HCT116 (cell line): ENCODE data around the gene ERC1. TPM values are rescaled to one million over a fixed set of nuclear protein-coding genes. Genes with fewer than 3 reads are reported as not detected.

Source experiments
- ATAC-seq: fragments of 200-7000 bp; cut with Tn5 transposase; 2 replicates; pipeline ENCODE4 v1.9.1; 2020; ENCODE audit warnings: mild to moderate bottlenecking, moderate library complexity
- BruUV-seq: library from RNA; stranded (reverse); fragments of 400-500 nt; replicated peaks from 2 replicates; lab custom pipeline; 2021; lab: Mats Ljungman, UMichigan
- CTCF ChIA-PET: fragments of 300-600 bp; sonication (Branson Sonifier 250); formaldehyde crosslinking; loops from one replicate; lab custom pipeline; 2021; ENCODE audit warnings: antibody characterized with exemption; lab: Charles Lee
- POLR2A ChIA-PET: fragments of 300-600, 350-600 bp; sonication (Branson Sonifier 250); formaldehyde crosslinking; loops from one replicate; lab custom pipeline; 2021; ENCODE audit warnings: antibody characterized with exemption; lab: Charles Lee
- RAD21 ChIA-PET, 2 experiments: fragments of 300-600 bp; sonication (Branson Sonifier 250); formaldehyde crosslinking; loops; one replicate each; lab custom pipeline; 2023; ENCODE audit warnings: low total read pairs in 2 of 2; ENCODE audit not compliant: uncharacterized antibody in 2 of 2, unreplicated experiment in 2 of 2, low non-redundant PET in 1 of 2; lab: Charles Lee
- DNase-seq: peaks from one replicate; pipeline ENCODE4 v3.0.0-alpha.2; 2010; ENCODE audit warnings: low read depth, low spot score
- H2AFZ ChIP-seq: fragments of 200-600 bp; shearing (Covaris generic), sonication (generic); 2 replicates; pipeline ENCODE4 v1.6.1; 2017; ENCODE audit warnings: low read depth, mixed run types, mixed read lengths, antibody characterized with exemption, low read length; ENCODE audit not compliant: poor library complexity, severe bottlenecking
- H3K27ac ChIP-seq: 2 replicates; pipeline ENCODE4 v1.5.1; 2012; ENCODE audit warnings: low read depth, low read length
- H3K27me3 ChIP-seq: fragments of 200-600 bp; sonication (generic); 2 replicates; pipeline ENCODE4 v1.6.1; 2016; ENCODE audit warnings: mixed run types, low read length, mixed read lengths; ENCODE audit not compliant: insufficient read depth
- H3K36me3 ChIP-seq, 2 experiments: fragments of 200-500 bp in 1 of 2; fragments of 200-600 bp in 1 of 2; sonication (Bioruptor generic) in 1 of 2; sonication (generic) in 1 of 2; 2 replicates each; pipeline versions ENCODE4 v1.5.1 to v1.6.1; 2014 to 2016; ENCODE audit warnings: low read length in 2 of 2, inconsistent platforms in 1 of 2, mixed read lengths in 1 of 2, mixed run types in 1 of 2; ENCODE audit not compliant: insufficient read depth in 2 of 2, control insufficient read depth in 1 of 2
- H3K4me1 ChIP-seq, 2 experiments: fragments of 200-600 bp in 1 of 2; sonication (generic) in 1 of 2; 2 replicates each; pipeline versions ENCODE4 v1.5.1 to v1.6.1; 2012 to 2017; ENCODE audit warnings: low read length in 2 of 2, inconsistent platforms in 1 of 2, mild to moderate bottlenecking in 1 of 2, mixed read lengths in 1 of 2, mixed run types in 1 of 2, moderate library complexity in 1 of 2; ENCODE audit not compliant: insufficient read depth in 2 of 2, control insufficient read depth in 1 of 2
- H3K4me2 ChIP-seq: fragments of 200-600 bp; sonication (generic); 2 replicates; pipeline ENCODE4 v1.6.1; 2017; ENCODE audit warnings: mixed run types, low read length, mixed read lengths
- H3K4me3 ChIP-seq, 2 experiments: fragments of 200-600 bp in 1 of 2; sonication (generic) in 1 of 2; replicated peaks in 1 of 2; 2 replicates each; pipeline ENCODE4 v1.5.1; 2011 to 2016; ENCODE audit warnings: low read length in 2 of 2, control low read depth in 1 of 2, low read depth in 1 of 2, mild to moderate bottlenecking in 1 of 2, mixed read lengths in 1 of 2, mixed run types in 1 of 2
- H3K79me2 ChIP-seq: fragments of 200-600 bp; sonication (generic); 2 replicates; pipeline ENCODE4 v1.6.1; 2017; ENCODE audit warnings: mild to moderate bottlenecking, mixed run types, low read length, moderate library complexity, mixed read lengths; ENCODE audit not compliant: insufficient read depth
- H3K9ac ChIP-seq: fragments of 200-600 bp; sonication (generic); 2 replicates; pipeline ENCODE4 v1.6.1; 2016; ENCODE audit warnings: low read length, mixed read lengths
- H3K9me2 ChIP-seq: fragments of 200-600 bp; sonication (generic), shearing (Covaris generic); 2 replicates; pipeline ENCODE4 v1.6.1; 2017; ENCODE audit warnings: mixed run types, mild to moderate bottlenecking, moderate library complexity; ENCODE audit not compliant: insufficient read depth
- H3K9me3 ChIP-seq, 2 experiments: fragments of 200-500 bp in 1 of 2; fragments of 200-600 bp in 1 of 2; sonication (Bioruptor generic) in 1 of 2; sonication (generic) in 1 of 2; 2 replicates each; pipeline ENCODE4 v1.6.1; 2014 to 2017; ENCODE audit warnings: low read length in 2 of 2, mixed read lengths in 2 of 2, inconsistent platforms in 1 of 2, low read depth in 1 of 2, mild to moderate bottlenecking in 1 of 2, mixed run types in 1 of 2, moderate library complexity in 1 of 2; ENCODE audit not compliant: control insufficient read depth in 1 of 2, insufficient read depth in 1 of 2
- H4K20me1 ChIP-seq: fragments of 200-600 bp; sonication (generic), shearing (Covaris generic); 2 replicates; pipeline ENCODE4 v1.6.1; 2017; ENCODE audit warnings: mixed run types, mild to moderate bottlenecking, moderate library complexity; ENCODE audit not compliant: insufficient read depth
- EGR1 ChIP-seq: IDR thresholded peaks from 2 replicates; pipeline ENCODE4 v1.6.1; 2012; ENCODE audit warnings: low read depth
- ELF1 ChIP-seq: IDR thresholded peaks from 2 replicates; pipeline ENCODE4 v1.6.1; 2012; ENCODE audit warnings: low read depth, borderline replicate concordance
- EZH2 ChIP-seq: fragments of 200-600 bp; sonication (generic); IDR thresholded peaks from 2 replicates; pipeline ENCODE4 v1.6.1; 2017; ENCODE audit warnings: antibody characterized with exemption, mixed run types
- EZH2phosphoT487 ChIP-seq: fragments of 200-600 bp; IDR thresholded peaks from 2 replicates; pipeline ENCODE4 v1.6.1; 2018; ENCODE audit warnings: antibody characterized with exemption, borderline replicate concordance
- FOSL1 ChIP-seq: IDR thresholded peaks from 2 replicates; pipeline ENCODE4 v1.6.1; 2012; ENCODE audit warnings: low read depth
- POLR2A ChIP-seq: IDR thresholded peaks from 2 replicates; pipeline ENCODE4 v1.7.0; 2011; ENCODE audit warnings: borderline replicate concordance; ENCODE audit not compliant: insufficient read depth, insufficient read length; ENCODE audit errors: extremely low read depth
- POLR2AphosphoS5 ChIP-seq: IDR thresholded peaks from 2 replicates; pipeline ENCODE4 v1.6.1; 2011; ENCODE audit warnings: mild to moderate bottlenecking, low read depth, low read length, moderate library complexity
- SIN3A ChIP-seq: IDR thresholded peaks from 2 replicates; pipeline ENCODE4 v1.6.1; 2012; ENCODE audit warnings: low read depth
- SRF ChIP-seq: IDR thresholded peaks from 2 replicates; pipeline ENCODE4 v1.6.1; 2012; ENCODE audit warnings: low read depth
- TCF7L2 ChIP-seq: IDR thresholded peaks from 2 replicates; pipeline ENCODE4 v1.7.0; 2011; ENCODE audit warnings: borderline replicate concordance, inconsistent platforms; ENCODE audit not compliant: insufficient read depth, insufficient read length; ENCODE audit errors: extremely low read depth
- YY1 ChIP-seq: IDR thresholded peaks from 2 replicates; pipeline ENCODE4 v1.6.1; 2011; ENCODE audit warnings: low read length, low read depth, moderate library complexity, mild to moderate bottlenecking; ENCODE audit not compliant: insufficient replicate concordance; ENCODE audit errors: extremely low read depth
- intact Hi-C: fragments of 100-400 bp; cut with micrococcal nuclease; formaldehyde crosslinking; loops from 2 replicates; pipeline ENCODE4 v1.10.0; 2022
- total RNA-seq: library from RNA; stranded (reverse); gene quantifications from one replicate; pipeline ENCODE4 v1.2.1, GENCODE V29; 2021; ENCODE audit not compliant: unreplicated experiment
- TF ChIP-seq, protein P1 (sequence below): IDR thresholded peaks from 2 replicates; pipeline ENCODE4 v1.6.1; 2012; ENCODE audit warnings: low read depth

Gene ERC1
- total RNA-seq, 1 experiment from 2014 or later = 41.9 TPM

DNA sequence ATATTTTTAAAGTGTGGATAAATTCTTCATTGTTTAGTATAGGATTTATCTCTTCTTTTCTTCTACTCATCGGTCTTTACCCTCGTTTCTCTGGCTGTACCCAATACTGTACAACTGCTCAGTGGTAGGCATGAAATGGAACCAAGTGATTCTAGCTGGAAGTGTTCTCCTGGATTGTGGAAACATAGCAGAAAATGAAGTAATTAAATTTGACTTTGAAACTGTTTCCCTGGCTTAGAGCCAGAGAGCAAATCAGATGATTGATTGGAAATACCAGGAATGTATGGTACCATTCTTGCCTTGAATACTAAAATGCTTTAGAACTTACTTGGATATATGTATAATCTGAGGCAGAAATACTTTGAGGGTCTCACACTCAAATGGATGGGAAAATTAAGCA is 292.3 kb downstream of the ERC1 start:
- POLR2A ChIA-PET = no interaction called here
- no TSS peak for BruUV-seq
- H3K4me3 ChIP-seq = no peak overlapping the region
- CTCF ChIA-PET = no interaction called here
- H3K27me3 ChIP-seq = no peaks in the 10 kb centered on the region
- no peak for DNase-seq
- H3K27ac ChIP-seq = no peak overlapping the region
- no peak overlapping the region for H3K4me2 ChIP-seq
- intact Hi-C loops = no loop called here
- H3K9ac ChIP-seq = no peak overlapping the region
- H3K4me1 ChIP-seq = no peaks in the 10 kb centered on the region
- no peak for ATAC-seq
- no peaks in the 10 kb centered on the region for H3K9me3 ChIP-seq
- no peak overlapping the region for H2AFZ ChIP-seq
- H3K9me2 ChIP-seq = no peaks in the 10 kb centered on the region
- no peaks in the 10 kb centered on the region for H3K36me3 ChIP-seq
- RAD21 ChIA-PET = no interaction called here
- no peak for TF ChIP-seq POLR2A
- TF ChIP-seq SRF = no peak
- no peak for TF ChIP-seq ELF1
- TF ChIP-seq EGR1 = no peak
- TF ChIP-seq EZH2 = no peak
- TF ChIP-seq FOSL1 = no peak
- TF ChIP-seq SIN3A = no peak
- TF ChIP-seq POLR2AphosphoS5 = no peak
- TF ChIP-seq, protein P1, sequence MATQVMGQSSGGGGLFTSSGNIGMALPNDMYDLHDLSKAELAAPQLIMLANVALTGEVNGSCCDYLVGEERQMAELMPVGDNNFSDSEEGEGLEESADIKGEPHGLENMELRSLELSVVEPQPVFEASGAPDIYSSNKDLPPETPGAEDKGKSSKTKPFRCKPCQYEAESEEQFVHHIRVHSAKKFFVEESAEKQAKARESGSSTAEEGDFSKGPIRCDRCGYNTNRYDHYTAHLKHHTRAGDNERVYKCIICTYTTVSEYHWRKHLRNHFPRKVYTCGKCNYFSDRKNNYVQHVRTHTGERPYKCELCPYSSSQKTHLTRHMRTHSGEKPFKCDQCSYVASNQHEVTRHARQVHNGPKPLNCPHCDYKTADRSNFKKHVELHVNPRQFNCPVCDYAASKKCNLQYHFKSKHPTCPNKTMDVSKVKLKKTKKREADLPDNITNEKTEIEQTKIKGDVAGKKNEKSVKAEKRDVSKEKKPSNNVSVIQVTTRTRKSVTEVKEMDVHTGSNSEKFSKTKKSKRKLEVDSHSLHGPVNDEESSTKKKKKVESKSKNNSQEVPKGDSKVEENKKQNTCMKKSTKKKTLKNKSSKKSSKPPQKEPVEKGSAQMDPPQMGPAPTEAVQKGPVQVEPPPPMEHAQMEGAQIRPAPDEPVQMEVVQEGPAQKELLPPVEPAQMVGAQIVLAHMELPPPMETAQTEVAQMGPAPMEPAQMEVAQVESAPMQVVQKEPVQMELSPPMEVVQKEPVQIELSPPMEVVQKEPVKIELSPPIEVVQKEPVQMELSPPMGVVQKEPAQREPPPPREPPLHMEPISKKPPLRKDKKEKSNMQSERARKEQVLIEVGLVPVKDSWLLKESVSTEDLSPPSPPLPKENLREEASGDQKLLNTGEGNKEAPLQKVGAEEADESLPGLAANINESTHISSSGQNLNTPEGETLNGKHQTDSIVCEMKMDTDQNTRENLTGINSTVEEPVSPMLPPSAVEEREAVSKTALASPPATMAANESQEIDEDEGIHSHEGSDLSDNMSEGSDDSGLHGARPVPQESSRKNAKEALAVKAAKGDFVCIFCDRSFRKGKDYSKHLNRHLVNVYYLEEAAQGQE = no peak
- TF ChIP-seq YY1 = no peak
- TF ChIP-seq TCF7L2 = no peak
- TF ChIP-seq EZH2phosphoT487 = no peak
- no peaks in the 10 kb centered on the region; the same call in 1 of the 2 replicates for H4K20me1 ChIP-seq
- H3K79me2 ChIP-seq = no peaks in the 10 kb centered on the region
